ENCODE data around the gene GLUD1.
"Not testable (repeated sequence)": the region's sequence is repeated elsewhere in the genome, so short reads cannot be mapped to it uniquely, and the experiment has no call there.

GLUD1 gene

GRCh38 chr10:87045434-87045938 is 49.2 kb downstream of the GLUD1 start:
- DNase-seq (ENCODE audit: low spot score): no peak

DNA sequence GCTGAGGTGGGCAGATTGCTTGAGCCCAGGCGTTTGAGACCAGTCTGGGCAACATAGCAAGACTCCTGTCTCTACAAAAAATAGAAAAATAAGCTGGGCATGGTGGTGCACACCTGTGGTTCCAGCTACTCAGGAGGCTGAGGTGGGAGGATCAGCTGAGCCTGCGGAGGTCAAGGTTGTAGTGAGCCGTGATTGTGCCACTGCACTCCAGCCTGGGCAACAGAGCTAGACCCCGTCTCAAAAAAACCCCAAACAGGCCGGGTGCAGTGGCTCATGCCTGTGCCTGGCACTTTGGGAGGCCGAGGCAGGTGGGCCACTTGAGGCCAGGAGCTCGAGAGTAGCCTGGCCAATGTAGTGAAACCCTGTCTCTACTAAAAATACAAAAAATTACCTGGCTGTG is 51.1 kb downstream of the GLUD1 start:
- not testable (repeated sequence) for DNase-seq (ENCODE audit: low spot score)

GRCh38 chr10:87038786-87039185 is 55.9 kb downstream of the GLUD1 start:
- DNase-seq (ENCODE audit: low spot score): no peak

- no peak for DNase-seq (ENCODE audit: low spot score)
Measured at GRCh38 chr10:87038286-87038717, 56.3 kb downstream of the GLUD1 start.

DNA sequence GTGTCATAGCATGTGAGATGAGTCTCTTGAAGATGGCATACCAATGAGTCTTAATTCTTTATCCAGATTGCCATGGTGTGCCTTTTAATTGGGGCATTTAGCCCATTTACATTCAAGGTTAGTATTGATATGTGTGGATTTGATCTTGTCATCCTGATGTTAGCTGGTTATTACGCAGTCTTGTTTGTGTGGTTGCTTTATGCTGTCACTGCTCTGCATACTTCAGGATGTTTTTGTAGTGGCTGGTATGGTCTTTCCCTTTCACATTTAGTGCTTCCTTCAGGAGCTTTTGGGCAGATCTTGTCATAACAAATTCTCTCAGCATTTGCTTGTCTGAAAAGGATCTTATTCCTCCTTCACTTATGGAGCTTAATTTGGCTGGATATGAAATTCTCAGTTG is 58.0 kb downstream of the GLUD1 start:
- DNase-seq (ENCODE audit: low spot score): no peak

DNA sequence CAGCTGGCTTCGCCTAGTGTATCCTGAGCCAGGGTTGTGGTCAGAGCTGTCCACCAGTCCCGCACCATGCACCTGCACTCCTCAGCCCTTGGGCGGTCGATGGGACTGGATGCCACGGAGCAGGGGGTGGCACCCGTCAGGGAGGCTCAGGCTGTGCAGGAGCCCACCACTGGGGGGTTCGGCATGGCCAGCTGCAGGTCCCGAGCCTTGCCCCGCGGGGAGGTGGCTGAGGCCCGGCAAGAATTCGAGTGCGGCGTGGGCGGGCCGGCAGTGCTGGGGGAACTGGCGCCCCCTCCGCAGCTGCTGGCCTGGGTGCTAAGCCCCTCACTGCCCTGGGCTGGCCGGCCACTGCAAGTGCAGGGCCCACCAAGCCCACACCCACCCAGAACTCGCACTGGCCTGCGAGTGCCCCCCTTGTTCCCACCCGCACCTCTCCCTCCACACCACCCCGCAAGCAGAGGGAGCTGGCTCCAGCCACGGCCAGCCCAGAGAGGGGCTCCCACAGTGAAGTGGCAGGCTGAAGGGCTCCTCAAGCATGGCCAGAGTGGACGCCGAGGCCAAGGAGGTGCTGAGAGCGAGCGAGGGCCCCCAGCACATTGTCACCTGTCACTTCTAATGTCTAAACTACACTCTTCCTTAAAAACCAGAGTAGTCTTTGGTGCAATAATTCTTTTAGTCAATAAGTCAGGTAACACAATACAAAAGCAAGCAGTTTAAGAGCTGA is 63.6 kb downstream of the GLUD1 start:
- DNase-seq (ENCODE audit: low spot score): no peak

GRCh38 chr10:87030419-87030818 is 64.2 kb downstream of the GLUD1 start:
- not testable (repeated sequence) for DNase-seq (ENCODE audit: low spot score)

GRCh38 chr10:87026747-87027508 is 67.7 kb downstream of the GLUD1 start:
- not testable (repeated sequence) for DNase-seq (ENCODE audit: low spot score)

DNA sequence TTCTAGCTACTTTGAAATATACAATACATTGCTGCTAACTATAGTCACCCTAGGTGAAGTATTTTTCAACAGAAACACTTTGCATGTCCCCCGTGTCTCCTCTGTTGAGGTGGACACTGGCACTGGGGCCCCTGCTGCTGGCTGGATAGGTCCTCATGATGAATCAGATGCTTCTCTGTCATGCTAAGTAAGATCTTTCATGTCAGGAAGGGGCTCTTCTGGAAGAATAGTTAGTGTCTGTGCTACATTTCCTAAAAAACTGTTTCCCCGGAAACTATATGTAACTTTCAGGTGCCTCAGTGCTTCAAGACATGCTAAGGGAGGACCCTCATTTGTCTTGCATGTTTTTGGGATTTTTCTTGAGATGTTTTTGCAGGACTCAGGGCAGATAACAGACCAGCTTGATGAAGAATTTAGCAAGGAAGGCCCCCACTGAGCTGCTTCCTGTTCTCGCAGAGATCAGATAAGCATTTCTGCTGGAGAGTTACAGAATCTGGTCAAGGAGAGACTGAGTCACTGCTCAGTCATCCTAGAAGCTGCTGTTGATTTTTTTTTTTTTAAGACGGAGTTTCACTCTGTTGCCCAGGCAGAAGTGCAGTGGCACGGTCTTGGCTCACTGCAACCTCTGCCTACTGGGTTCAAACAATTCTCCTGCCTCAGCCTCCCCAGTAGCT is 69.2 kb downstream of the GLUD1 start:
- DNase-seq (ENCODE audit: low spot score): not testable (repeated sequence)

- DNase-seq (ENCODE audit: low spot score): not testable (repeated sequence)
Measured at GRCh38 chr10:87020056-87020455, 74.6 kb downstream of the GLUD1 start, which contains the start of gene FAM25A. Gene FAM25A, plus strand, starts transcription at chr10:87020294. Its CDS starts 31 bp downstream, at chr10:87020325.

- not testable (repeated sequence) for DNase-seq (ENCODE audit: low spot score)
Measured at GRCh38 chr10:87019504-87019903, 75.1 kb downstream of the GLUD1 start.

DNA sequence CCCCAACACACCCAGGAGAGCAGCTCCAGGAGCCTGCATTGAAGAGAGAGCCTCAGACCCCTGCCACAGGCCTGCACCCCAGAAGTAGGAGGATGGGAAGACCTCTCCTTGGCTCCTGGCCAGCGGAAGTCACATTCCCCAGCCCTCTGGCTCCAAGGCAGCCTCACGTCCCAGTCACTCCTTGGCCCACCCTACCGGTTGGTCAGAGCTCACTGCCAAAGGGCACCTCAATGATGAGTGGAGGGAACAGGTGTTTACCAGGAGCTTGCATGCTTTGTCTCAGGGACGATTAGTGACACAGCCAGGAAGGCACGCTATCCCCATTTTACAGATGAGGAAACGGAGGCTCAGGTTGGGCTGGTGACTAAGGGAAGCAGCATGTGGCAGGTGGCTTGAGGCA is 75.6 kb downstream of the GLUD1 start:
- DNase-seq (ENCODE audit: low spot score): not testable (repeated sequence)

DNA sequence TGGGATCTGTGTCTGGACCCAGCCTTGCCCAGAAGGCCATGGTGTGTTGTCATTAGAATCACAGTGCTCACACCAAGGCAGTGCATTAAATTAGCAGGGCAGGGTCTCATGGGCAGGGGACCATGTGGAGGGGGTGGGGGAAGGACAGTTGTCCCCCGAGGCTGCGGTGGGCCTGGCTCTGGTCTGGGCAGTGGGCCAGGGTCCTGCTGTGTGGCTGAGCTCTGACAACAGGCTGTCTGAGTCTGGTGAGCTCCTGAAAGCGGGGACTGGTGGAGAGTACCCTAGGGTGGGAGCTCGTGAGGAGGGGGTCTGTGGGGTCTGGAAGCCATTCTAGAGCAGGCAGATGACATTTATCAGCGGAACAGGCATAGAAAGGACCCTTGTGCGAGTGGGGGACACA is 76.5 kb downstream of the GLUD1 start:
- not testable (repeated sequence) for DNase-seq (ENCODE audit: low spot score)

DNA sequence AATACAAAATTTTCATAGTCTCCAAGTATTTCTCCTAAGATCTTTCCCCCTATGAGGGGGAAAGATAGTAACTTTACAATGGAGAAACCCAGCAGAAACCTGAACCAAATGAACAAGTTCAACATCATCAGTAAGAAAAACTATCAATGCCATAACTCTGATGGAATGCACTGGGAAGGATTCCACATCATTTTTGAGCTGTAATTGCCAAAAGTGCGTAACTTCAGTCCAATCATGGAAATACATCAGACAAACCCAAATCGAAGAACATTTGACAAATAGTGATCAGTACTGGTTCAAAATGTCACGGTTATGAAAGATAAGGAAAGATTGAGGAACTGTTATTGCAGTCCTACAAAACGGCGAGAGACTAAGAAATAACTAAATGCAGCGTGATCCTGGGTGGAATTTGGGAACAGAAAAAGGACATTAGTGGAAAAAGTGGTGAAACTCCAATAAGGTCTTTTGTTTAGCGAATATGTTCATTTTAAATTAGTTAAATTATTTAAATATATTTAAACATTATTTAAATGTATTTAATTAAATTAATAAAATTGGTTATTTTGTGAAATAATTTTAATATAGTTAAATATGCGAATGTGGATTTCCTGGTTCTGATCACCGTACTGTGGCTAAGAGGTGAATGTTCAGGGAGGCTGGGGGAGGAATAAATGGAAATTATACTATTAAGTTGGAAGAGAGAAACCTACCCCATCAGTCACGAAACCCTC is 79.5 kb downstream of the GLUD1 start:
- not testable (repeated sequence) for DNase-seq (ENCODE audit: low spot score)

DNA sequence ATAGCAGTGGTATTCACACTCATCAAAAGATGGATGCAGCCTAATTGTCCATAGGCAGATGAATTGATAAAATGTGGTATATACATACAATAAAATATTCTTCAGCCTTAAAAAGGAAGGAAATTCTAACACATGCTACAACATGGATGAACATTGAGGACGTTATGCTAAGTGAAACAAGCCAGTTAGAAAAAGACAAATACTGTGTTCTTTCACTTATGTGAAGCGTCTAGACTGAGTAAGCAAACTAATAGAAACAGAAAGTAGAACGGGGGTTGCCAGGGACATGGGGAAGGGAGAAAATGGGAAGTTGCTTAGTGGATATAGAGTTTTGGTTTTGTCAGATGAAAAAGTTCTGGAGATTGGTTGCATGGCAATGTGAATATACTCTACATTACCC is 81.1 kb downstream of the GLUD1 start:
- not testable (repeated sequence) for DNase-seq (ENCODE audit: low spot score)

GRCh38 chr10:87009134-87009696 is 85.4 kb downstream of the GLUD1 start:
- DNase-seq (ENCODE audit: low spot score): not testable (repeated sequence)

GRCh38 chr10:87008303-87008702 is 86.3 kb downstream of the GLUD1 start:
- DNase-seq (ENCODE audit: low spot score): not testable (repeated sequence)

DNA sequence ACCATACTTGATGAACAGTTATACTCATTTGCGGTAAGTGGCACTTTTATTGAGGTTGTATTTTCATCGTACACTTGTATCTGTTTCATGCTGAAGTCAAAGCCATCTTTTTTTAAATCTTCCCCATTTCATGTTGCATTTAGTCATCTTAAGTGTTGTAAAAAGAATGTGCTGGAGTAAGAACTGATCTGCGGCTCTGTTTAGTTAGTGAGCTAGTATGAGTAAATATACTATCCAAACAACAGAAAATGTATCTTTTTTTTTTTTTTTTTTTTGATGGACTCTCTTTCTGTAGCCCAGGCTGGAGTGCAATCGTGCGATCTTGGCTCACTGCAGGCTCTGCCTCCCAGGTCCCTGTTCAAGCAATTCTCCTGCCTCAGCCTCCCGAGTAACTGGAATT is 87.0 kb downstream of the GLUD1 start:
- not testable (repeated sequence) for DNase-seq (ENCODE audit: low spot score)

DNA sequence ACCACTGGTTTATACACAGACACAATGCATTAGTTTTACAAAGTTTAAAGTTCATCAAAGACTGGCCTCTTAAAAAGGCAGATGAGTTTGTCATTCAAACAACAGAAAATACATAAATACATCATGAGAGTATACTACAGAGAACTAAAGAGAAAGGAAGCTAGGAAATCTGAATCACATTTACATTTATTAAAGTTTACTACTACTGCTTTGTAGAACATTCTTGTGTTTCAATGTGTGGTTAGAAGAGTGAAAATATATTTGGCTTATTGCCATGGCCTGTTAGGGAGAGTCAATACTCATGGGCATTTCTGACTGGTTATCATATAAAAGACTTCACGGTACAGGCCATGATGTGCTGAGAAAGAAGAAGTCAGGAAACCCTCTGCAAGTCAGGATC is 87.5 kb downstream of the GLUD1 start:
- DNase-seq (ENCODE audit: low spot score): not testable (repeated sequence)

- DNase-seq (ENCODE audit: low spot score): no peak
Measured at GRCh38 chr10:87000491-87000890, 94.2 kb downstream of the GLUD1 start.

Measured in hematopoietic multipotent progenitor cell treated with erythropoietin and hydrocortisone succinate and interleukin-3 and kit ligand, for 17 days (in vitro differentiated cells).